SK-N-SH treated with all-trans-retinoic acid at 6 μM for 48 hours (cell line): ENCODE results near the gene TMEM74B.

Experiments used
- ARNTL ChIP-seq: fragments of 450-650 bp; formaldehyde crosslinking; IDR thresholded peaks from 2 replicates; pipeline ENCODE4 v1.5.0; 2020; ENCODE audit warnings: low read depth, mild to moderate bottlenecking, moderate library complexity, borderline replicate concordance
- CSDC2 ChIP-seq: fragments of 250-450 bp; sonication (Bioruptor Pico); IDR thresholded peaks from 2 replicates; pipeline ENCODE4 v1.5.0; 2020; ENCODE audit warnings: mild to moderate bottlenecking, moderate library complexity
- ESRRG ChIP-seq: fragments of 250-450 bp; sonication (Bioruptor Pico); IDR thresholded peaks from 2 replicates; pipeline ENCODE4 v1.6.1; 2021; ENCODE audit warnings: mild to moderate bottlenecking
- OSR1 ChIP-seq: fragments of 250-450 bp; sonication (Bioruptor Pico); IDR thresholded peaks from 2 replicates; pipeline ENCODE4 v1.8.0; 2022; ENCODE audit warnings: moderate library complexity, mild to moderate bottlenecking, inconsistent platforms
- PPARA ChIP-seq: fragments of 250-450 bp; sonication (Bioruptor Pico); IDR thresholded peaks from 2 replicates; pipeline ENCODE4 v1.5.0; 2020; ENCODE audit warnings: mild to moderate bottlenecking, borderline replicate concordance
- RARB ChIP-seq: fragments of 250-450 bp; sonication (Bioruptor Pico); IDR thresholded peaks from 2 replicates; pipeline ENCODE4 v1.8.0; 2021; ENCODE audit warnings: mild to moderate bottlenecking, moderate library complexity
- ZFP30 ChIP-seq: fragments of 450-650 bp; formaldehyde crosslinking; IDR thresholded peaks from 2 replicates; pipeline ENCODE4 v1.5.0; 2022; ENCODE audit warnings: mild to moderate bottlenecking, moderate library complexity
- TF ChIP-seq, protein P1 (sequence below): fragments of 250-450 bp; sonication (Bioruptor Pico); IDR thresholded peaks from 2 replicates; pipeline ENCODE4 v1.8.0; 2020; ENCODE audit warnings: mild to moderate bottlenecking, moderate library complexity, borderline replicate concordance
- TF ChIP-seq, protein P2 (sequence below): fragments of 250-450 bp; sonication (Bioruptor Pico); IDR thresholded peaks from 2 replicates; pipeline ENCODE4 v1.5.0; 2020; ENCODE audit warnings: mild to moderate bottlenecking, moderate library complexity

DNA sequence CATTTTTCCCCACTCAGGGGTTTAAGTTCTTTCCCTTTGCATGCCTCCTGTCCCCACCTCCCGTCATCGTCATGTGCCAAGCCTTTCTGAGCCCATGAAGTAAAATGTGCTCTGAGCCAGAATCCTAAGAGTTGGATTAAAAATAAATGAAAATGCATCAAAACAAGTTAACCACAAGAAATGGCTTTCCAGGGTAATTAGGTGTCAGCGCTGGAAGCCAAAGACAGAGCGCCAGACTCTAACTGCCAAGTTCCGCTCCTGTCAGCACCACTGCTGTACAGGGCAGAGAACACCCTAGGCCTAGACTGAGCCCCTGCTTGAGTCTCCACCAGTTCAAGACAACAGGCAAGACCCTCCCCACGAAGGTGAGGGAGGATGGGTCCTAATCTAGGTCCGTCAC, 13.0 kb upstream of the TMEM74B start:
- no peak for TF ChIP-seq ZFP30 (CRISPR knock-in tag)
- TF ChIP-seq ARNTL (CRISPR knock-in tag) = no peak
- no peak for TF ChIP-seq OSR1 (CRISPR knock-in tag)
- no peak for TF ChIP-seq RARB (CRISPR knock-in tag)
- TF ChIP-seq, protein P1, sequence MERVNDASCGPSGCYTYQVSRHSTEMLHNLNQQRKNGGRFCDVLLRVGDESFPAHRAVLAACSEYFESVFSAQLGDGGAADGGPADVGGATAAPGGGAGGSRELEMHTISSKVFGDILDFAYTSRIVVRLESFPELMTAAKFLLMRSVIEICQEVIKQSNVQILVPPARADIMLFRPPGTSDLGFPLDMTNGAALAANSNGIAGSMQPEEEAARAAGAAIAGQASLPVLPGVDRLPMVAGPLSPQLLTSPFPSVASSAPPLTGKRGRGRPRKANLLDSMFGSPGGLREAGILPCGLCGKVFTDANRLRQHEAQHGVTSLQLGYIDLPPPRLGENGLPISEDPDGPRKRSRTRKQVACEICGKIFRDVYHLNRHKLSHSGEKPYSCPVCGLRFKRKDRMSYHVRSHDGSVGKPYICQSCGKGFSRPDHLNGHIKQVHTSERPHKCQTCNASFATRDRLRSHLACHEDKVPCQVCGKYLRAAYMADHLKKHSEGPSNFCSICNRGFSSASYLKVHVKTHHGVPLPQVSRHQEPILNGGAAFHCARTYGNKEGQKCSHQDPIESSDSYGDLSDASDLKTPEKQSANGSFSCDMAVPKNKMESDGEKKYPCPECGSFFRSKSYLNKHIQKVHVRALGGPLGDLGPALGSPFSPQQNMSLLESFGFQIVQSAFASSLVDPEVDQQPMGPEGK (CRISPR knock-in tag) = no peak
- TF ChIP-seq PPARA (CRISPR knock-in tag) = no peak
- no peak for TF ChIP-seq CSDC2 (CRISPR knock-in tag)
- TF ChIP-seq ESRRG (CRISPR knock-in tag) = no peak
- TF ChIP-seq, protein P2, sequence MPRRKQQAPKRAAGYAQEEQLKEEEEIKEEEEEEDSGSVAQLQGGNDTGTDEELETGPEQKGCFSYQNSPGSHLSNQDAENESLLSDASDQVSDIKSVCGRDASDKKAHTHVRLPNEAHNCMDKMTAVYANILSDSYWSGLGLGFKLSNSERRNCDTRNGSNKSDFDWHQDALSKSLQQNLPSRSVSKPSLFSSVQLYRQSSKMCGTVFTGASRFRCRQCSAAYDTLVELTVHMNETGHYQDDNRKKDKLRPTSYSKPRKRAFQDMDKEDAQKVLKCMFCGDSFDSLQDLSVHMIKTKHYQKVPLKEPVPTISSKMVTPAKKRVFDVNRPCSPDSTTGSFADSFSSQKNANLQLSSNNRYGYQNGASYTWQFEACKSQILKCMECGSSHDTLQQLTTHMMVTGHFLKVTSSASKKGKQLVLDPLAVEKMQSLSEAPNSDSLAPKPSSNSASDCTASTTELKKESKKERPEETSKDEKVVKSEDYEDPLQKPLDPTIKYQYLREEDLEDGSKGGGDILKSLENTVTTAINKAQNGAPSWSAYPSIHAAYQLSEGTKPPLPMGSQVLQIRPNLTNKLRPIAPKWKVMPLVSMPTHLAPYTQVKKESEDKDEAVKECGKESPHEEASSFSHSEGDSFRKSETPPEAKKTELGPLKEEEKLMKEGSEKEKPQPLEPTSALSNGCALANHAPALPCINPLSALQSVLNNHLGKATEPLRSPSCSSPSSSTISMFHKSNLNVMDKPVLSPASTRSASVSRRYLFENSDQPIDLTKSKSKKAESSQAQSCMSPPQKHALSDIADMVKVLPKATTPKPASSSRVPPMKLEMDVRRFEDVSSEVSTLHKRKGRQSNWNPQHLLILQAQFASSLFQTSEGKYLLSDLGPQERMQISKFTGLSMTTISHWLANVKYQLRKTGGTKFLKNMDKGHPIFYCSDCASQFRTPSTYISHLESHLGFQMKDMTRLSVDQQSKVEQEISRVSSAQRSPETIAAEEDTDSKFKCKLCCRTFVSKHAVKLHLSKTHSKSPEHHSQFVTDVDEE (CRISPR knock-in tag) = no peak
